GM23248 (cell line): ENCODE data around the gene MAFF.

ENCODE experiments used
- EZH2 ChIP-seq: fragments of 200-600 bp; sonication (generic); IDR thresholded peaks from 2 replicates; pipeline ENCODE4 v1.6.1; 2018; ENCODE audit warnings: antibody characterized with exemption, mild to moderate bottlenecking; ENCODE audit not compliant: insufficient read depth, poor library complexity, severe bottlenecking
- EZH2phosphoT487 ChIP-seq: fragments of 200-600 bp; sonication (generic); IDR thresholded peaks from 2 replicates; pipeline ENCODE4 v1.6.1; 2018; ENCODE audit warnings: antibody characterized with exemption, moderate library complexity, mild to moderate bottlenecking, low read depth; ENCODE audit not compliant: insufficient read depth

- TF ChIP-seq EZH2 (no peak), EZH2phosphoT487 (no peak)
Measured at GRCh38 chr22:38213319-38213989, 11.7 kb downstream of the MAFF start.
